K562 (cell line): ENCODE measurements around the gene MORC4. TPM values are rescaled to one million over a fixed set of nuclear protein-coding genes. Genes with fewer than 3 reads are reported as not detected.

Source experiments
- TEAD4 ChIP-seq, 2 experiments: sonication (generic) in 1 of 2; formaldehyde crosslinking in 1 of 2; IDR thresholded peaks; 2 replicates each; pipeline versions ENCODE4 v1.6.1 to v1.8.0; 2012 to 2022; ENCODE audit warnings: borderline replicate concordance in 1 of 2, inconsistent platforms in 1 of 2, low read length in 1 of 2, mild to moderate bottlenecking in 1 of 2, missing genetic modification reagents in 1 of 2
- YY1 ChIP-seq, 3 experiments: IDR thresholded peaks; 2 replicates each; pipeline ENCODE4 v1.6.1; 2011; ENCODE audit warnings: low read length in 2 of 3, mild to moderate bottlenecking in 2 of 3, moderate library complexity in 2 of 3, borderline replicate concordance in 1 of 3, control low read depth in 1 of 3, low read depth in 1 of 3; ENCODE audit not compliant: insufficient read depth in 3 of 3, insufficient replicate concordance in 2 of 3, control insufficient read depth in 1 of 3, insufficient read length in 1 of 3; ENCODE audit errors: extremely low read depth in 1 of 3
- polyA plus RNA-seq, 8 experiments: library from polyadenylated mRNA; depleted of rRNA in 4 of 8; stranded (reverse) in 5 of 8; unstranded in 3 of 8; fragments of >200 nt; fragmentation: Nextera tagmentation in 2 of 8; fragmentation: Illumina TruSeq in 1 of 8; extraction: Ambion mirVana in 2 of 8; extraction: Trizol in 1 of 8; gene quantifications; 2 replicates each; pipeline versions ENCODE4 v1.2.1 to v1.2.3, GENCODE V29; 2011 to 2014; ENCODE audit warnings: inconsistent platforms in 1 of 8, missing spikeins in 1 of 8
- total RNA-seq, 7 experiments: library from RNA; depleted of rRNA in 6 of 7; stranded (reverse); fragments of >200 nt in 6 of 7; fragmentation: Illumina TruSeq in 2 of 7; extraction: Trizol in 2 of 7; gene quantifications; 2 replicates each; pipeline versions ENCODE4 v1.2.1 to v1.2.3, GENCODE V29; 2011 to 2021; ENCODE audit warnings: low replicate concordance in 1 of 7
- TF ChIP-seq, protein P1 (sequence below): fragments of 450-650 bp; IDR thresholded peaks from 2 replicates; pipeline ENCODE4 v1.6.1; 2016; ENCODE audit warnings: low read depth

MORC4 gene
- total and polyA plus RNA-seq, 9 of the 15 experiments (the other 6 are each of a cell fraction or from before 2014, with no cell fraction given) = 0.04 to 0.53 (median 0.18) TPM

DNA sequence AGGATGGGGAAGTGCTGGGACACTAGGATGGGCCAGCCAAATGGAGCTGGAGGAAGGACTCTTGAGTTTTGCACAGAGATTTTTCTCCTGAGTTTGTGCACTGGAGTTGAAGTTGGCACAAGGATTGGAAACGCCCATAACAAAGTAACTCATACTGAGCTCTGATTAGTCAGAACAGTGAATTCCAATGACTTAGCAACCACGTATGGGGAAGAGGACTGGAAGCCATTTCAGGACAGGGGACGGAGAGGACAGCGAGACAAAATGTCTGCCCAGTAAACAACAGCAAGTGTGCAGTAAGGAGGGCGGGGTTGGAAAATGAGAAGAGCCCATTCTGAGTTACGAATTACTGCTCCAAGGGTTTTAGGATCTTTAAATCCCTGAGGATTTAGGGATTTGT lies 102.8 kb downstream of the MORC4 start (continued):
- TF ChIP-seq, protein P1, sequence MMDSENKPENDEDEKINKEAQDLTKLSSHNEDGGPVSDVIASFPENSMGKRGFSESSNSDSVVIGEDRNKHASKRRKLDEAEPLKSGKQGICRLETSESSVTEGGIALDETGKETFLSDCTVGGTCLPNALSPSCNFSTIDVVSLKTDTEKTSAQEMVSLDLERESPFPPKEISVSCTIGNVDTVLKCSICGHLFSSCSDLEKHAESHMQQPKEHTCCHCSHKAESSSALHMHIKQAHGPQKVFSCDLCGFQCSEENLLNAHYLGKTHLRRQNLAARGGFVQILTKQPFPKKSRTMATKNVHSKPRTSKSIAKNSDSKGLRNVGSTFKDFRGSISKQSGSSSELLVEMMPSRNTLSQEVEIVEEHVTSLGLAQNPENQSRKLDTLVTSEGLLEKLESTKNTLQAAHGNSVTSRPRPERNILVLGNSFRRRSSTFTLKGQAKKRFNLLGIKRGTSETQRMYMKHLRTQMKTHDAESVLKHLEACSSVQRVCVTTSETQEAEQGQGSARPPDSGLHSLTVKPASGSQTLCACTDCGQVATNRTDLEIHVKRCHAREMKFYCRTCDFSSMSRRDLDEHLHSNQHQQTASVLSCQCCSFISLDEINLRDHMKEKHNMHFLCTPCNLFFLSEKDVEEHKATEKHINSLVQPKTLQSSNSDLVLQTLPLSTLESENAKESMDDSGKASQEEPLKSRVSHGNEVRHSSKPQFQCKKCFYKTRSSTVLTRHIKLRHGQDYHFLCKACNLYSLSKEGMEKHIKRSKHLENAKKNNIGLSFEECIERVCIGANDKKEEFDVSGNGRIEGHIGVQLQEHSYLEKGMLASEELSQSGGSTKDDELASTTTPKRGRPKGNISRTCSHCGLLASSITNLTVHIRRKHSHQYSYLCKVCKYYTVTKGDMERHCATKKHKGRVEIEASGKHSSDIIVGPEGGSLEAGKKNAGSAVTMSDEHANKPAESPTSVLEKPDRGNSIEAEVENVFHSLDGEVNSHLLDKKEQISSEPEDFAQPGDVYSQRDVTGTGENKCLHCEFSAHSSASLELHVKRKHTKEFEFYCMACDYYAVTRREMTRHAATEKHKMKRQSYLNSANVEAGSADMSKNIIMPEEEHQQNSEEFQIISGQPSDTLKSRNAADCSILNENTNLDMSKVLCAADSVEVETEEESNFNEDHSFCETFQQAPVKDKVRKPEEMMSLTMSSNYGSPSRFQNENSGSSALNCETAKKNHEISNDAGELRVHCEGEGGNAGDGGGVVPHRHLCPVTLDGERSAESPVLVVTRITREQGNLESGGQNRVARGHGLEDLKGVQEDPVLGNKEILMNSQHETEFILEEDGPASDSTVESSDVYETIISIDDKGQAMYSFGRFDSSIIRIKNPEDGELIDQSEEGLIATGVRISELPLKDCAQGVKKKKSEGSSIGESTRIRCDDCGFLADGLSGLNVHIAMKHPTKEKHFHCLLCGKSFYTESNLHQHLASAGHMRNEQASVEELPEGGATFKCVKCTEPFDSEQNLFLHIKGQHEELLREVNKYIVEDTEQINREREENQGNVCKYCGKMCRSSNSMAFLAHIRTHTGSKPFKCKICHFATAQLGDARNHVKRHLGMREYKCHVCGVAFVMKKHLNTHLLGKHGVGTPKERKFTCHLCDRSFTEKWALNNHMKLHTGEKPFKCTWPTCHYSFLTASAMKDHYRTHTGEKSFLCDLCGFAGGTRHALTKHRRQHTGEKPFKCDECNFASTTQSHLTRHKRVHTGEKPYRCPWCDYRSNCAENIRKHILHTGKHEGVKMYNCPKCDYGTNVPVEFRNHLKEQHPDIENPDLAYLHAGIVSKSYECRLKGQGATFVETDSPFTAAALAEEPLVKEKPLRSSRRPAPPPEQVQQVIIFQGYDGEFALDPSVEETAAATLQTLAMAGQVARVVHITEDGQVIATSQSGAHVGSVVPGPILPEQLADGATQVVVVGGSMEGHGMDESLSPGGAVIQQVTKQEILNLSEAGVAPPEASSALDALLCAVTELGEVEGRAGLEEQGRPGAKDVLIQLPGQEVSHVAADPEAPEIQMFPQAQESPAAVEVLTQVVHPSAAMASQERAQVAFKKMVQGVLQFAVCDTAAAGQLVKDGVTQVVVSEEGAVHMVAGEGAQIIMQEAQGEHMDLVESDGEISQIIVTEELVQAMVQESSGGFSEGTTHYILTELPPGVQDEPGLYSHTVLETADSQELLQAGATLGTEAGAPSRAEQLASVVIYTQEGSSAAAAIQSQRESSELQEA = no peak
- TF ChIP-seq TEAD4 (IDR thresholded peaks at IDR 0.05; ENCODE audit: low read length) (peak; percentile 58; the same call in 1 of the 2 replicates), TEAD4 (CRISPR knock-in tag; IDR thresholded peaks at IDR 0.05; ENCODE audit: borderline replicate concordance) (no peak), YY1 (IDR thresholded peaks at IDR 0.05; ENCODE audit: borderline replicate concordance in 1 of 3, control insufficient read depth in 1 of 3, extremely low read depth in 1 of 3, insufficient read depth in 3 of 3, insufficient read length in 1 of 3, insufficient replicate concordance in 2 of 3, low read depth in 1 of 3, low read length in 2 of 3) (peak; percentile 35 to 88 (median 35))
- TF ChIP-seq, all 486 proteins: peak for 4
